Measurements from ENCODE around the gene ELK1.
A peak's percentile ranks its signal among the peaks of the same experiment; 100 is the strongest.
"Not testable (repeated sequence)": the region's sequence is repeated elsewhere in the genome, so short reads cannot be mapped to it uniquely, and the experiment has no call there.

The ELK1 gene, protein sequence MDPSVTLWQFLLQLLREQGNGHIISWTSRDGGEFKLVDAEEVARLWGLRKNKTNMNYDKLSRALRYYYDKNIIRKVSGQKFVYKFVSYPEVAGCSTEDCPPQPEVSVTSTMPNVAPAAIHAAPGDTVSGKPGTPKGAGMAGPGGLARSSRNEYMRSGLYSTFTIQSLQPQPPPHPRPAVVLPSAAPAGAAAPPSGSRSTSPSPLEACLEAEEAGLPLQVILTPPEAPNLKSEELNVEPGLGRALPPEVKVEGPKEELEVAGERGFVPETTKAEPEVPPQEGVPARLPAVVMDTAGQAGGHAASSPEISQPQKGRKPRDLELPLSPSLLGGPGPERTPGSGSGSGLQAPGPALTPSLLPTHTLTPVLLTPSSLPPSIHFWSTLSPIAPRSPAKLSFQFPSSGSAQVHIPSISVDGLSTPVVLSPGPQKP

DNA sequence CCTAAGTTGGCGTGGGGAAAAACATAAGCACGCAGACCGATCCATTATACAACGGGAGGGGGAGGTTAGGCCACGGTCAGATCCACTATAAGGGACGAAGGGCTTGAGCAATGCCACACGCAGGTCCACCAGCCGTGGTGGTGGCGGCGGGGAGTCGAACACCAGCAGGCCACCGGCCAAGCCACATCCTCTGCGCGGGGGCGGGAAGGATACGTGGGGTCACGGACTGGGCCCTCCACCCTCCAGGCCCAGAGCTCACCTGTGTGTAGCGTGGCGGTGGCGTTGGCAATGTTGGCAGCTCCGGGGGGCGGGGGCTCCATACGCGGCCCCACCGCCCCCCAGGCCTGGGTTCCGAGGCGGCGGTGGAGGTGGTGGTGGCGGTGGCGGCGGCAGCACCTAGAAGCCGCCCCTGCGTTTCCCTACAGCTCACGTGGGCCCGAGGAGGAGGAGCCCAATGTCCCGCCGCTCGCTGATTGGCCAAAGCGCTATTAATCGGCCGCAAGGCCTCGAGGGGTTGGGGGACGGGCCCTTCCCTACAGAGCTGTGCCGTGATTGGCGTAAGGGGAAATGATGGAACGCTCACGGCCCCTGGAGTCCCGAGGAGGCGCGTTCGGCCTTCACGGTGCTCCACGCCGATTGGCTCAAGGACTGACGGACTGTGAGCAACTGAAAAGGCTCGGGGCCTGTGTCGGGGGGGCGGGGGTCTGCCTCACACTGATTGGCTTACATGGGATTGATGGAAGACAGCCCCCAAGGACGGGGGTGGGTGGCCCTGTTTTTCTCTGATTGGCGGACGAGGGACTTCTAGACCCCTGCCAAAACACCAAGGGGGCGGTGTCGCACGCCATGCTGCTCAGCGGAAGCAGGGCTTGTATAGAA is at the start of gene ELK1:
TSS of gene ELK1 (minus strand) at position 400 of the 879 bp plus-strand sequence. CDS start 9,122 bp downstream, outside the sequence.
- peak; percentile 91 for DNase-seq

DNA sequence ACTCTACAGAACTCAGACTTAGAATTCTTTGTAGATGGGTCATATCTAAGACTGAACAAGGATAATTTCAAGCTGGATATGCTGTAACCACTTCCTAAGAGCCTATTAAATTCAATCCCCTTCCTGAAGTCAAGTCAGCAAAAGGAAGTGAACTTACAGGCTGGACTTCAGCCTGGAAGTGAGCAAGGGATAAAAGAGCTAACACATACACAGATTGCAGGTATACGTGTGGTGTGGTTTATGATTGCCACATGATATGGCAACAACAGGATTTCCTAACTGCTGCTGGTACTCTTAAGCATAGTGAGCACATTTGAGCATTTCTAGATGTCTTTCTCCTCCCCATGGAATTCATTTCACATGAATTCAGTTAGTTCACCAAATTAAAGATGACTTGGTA is 46.8 kb upstream of the ELK1 start:
- no peak for DNase-seq

DNA sequence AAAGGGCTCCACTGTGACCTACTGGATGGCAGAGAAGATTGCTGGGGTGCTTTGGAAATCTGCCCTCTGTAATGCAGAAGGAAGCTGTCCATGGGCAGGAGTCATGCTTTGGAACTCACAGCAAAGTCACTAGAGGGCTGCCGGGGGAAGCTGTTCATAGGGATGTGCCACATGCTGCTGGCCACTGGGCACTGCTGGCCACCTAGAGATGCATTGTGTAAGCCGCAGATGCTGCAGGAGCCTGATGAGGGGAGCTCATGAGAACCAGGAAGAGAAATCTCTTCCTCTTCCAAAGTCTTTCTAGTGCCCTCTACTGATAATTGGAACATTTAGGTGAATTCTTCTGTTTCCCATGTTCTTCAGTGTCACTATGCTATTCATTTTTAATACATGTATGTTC is 39.8 kb upstream of the ELK1 start:
- no peak for DNase-seq

DNA sequence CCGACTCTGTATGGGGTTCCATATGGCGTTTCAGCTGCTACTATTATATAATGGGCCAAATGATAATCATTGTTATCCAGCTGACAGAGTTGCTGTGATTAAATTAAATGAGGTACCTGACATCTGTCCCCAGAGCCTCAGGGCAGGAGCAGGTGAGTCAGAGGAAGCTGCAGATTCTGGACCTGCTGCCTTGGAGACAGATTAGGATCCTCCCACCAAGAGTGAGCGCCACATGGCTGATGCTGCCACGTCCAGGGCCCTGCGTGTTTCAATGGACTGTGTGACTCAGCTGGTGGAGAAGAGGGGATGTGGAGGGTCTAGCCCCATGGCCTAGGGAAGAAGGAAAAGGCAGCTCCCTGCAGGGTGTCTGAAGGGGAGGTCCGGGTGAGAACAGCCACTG is 36.9 kb upstream of the ELK1 start:
- no peak for DNase-seq

DNA sequence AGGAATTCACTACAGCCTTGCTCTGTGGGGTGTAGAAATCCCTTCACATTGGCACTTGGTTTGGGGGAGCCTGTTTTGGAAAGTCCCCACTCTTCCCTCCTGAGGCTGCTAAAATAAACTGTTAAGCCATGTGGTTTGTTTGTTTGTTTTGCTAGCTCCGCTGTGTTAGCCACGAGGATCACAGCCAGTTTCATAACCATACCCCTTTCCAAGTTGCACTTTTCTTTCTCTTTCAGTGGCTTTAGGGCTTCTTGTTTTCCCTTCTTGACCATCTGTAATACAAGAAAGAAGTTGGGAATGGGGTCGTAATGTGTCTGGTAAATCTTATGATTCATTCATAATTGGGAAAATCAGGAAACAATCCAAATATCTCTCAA is 33.5 kb upstream of the ELK1 start:
- no peak for DNase-seq

DNA sequence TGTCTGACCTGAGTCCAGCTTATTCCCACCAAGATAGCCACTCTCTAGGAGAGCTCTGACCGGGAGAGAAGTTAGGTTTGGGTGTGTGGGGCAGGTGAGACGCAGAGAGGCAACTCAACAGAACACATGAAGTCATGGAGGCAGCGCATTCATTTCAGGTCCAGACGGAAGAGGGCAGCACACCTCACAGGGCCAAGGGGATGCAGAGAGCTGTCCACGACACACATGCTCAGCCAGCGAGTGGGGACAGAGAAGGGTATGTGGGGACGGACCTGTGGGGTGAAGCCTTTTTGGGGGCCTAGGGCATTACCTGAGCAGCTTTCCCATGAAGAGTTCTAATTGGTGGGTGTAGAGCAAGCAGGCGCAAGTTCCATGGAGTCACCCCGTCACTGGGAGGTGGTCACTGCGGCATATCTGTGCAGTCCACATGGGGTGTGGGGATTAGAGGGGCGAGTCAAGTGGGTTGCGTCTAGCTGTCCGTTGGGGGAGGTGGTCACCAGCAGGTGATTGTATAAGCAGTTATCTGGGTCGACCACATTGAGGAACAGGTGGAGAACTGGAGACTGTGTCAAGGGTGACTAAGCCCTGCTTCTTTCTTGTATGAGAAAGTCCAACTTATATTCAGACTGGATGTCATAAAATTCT is 32.9 kb upstream of the ELK1 start:
- DNase-seq = no peak

DNA sequence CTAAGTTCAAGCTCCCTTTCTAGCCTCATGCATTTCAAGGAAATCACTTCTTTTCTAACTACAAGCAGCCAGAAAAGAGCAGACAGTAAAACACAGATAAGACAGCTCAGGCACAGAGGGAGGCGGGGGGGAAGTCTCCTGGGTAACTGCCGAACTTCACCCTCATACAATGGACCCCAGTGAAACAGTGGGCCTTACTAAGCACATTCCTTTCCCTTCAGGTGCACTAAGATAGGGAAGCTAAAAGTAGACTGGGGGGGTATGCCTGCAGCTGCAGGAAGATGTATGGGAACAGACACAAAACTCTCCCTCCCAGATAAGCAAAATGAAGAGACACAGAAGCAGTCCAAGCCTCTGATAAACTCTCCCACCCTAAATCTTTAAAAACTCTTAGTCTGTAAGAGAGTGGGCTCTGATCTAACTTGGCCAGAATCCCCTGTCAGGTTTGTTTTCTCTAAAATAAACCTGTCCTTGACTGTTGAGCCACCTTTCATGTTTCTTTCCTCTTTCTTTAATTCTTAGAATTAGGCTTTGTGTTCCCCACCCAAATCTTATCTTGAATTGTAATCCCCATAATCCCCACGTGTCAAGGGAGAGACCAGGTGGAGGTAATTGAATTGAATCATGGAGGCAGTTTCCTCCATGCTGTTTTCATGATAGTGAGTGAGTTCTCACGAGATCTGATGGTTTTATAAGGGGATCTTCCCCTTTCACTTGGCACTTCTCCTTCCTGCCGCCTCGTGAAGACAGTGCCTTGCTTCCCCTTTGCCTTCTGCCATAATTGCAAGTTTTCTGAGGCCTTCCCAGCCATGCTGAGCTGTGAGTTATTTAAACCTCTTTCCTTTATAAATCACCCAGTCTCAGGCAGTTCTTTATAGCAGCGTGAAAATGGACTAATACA is 25.8 kb upstream of the ELK1 start:
- DNase-seq = not testable (repeated sequence)

DNA sequence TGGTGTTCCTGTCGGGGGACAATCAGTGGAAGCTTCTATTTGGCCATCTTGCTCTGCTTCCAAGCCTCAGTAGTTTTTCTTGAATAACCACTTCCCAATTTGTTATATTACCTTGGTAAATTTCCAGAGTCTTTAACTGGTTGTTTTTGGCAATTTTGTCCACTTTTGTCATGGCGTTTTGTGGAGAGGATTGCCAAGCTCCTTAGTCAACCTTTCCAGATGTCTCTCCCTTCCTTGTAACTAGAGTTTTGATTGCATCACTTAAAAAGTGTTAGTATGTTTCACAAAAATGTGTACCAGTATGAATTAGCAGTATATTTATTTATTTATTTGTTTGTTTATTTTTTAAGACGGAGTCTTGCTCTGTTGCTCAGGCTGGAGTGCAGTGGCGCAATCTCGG is 24.4 kb upstream of the ELK1 start:
- no peak for DNase-seq

DNA sequence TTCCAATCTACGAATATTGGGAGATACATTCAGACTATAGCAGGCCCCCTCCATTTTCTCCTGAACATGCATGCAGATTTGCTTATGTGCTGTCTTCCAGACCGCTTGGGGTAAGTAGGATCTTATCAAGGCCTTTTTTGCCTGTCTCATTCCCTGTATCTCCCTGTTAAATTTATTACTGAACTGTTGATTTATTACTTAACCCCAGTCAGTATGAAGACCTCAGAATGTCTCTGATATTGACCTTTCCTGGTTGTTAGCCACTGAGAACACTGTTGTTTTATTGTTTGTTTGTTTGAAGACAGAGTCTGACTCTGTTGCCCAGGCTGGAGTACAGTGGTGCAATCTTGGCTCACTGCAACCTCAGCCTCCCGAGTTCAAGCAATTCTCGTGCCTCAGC is 15.4 kb upstream of the ELK1 start:
- DNase-seq = not testable (repeated sequence)

DNA sequence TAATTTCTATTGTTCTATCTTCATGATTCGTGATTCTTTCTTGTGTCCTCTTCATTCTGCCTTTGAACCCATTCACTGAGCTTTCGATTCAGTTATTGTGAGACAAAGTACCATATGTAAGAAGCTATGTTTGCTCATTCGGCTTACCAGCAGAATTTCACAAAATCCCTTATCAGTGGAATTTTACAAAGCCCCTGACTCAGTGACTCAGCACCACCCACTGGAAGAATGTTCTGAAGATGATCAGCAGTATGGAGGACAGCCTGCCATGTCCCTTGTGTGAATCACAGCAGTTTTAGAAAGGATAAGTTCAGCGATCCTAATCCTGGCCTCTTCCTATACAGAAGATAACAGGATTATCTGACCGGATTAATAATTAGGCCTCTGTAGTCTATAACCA is 14.4 kb upstream of the ELK1 start:
- no peak for DNase-seq

DNA sequence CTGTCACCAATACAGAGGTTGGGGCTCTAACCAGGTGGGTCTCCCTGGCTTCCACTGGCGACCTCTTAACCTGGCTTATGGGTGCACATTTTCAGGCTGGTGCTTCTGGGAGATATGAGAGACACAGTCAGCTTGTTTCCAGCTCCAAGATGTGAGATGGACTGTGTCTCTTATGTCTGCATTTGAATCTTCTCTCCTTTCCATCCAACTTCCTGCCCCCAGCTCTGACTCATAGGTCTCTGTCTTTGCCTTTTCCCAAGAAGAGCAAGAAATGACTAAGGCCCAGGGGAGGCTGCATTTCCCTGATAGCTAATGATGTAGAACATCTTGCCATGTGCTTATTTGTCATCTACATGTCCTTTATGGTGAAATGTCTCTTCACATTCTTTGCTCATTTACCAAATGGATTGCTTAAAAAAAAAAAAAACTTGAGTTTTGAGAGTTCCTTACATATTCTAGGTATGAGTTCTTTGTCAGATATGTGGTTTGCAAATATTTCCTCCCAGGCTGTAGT is 11.8 kb upstream of the ELK1 start:
- DNase-seq = peak; percentile 73

DNA sequence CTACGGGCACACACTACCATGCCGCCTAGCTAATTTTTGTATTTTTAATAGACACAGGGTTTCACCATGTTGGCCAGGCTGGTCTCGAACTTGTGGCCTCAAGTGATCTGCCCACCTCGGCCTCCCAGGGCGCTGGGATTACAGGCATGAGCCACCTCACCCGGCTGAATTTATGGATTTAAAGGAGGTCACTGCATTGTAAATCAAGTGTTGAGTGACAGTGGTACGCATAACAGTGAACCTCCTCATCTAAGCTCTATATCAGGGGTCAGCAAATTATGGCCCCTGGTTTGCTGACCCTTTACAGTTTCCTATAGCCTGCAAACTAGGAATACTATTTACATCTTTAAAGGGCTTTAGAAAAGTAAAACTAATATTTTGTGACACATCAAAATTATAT is 11.2 kb upstream of the ELK1 start:
- DNase-seq = no peak

DNA sequence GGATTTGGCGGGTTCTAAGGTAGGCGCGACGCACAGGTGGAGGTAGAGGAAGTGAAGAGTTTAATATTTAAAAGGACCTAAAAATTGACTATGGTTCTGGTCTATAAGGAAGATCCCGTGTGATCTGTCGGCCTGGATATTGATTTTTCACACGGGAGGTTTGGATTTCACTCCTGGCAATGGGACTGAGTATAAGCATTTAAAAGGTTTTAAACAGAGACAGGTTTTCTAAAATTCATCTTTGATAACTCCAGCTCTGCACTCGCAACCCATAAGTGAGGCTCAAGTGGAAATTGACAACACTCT is 9.0 kb upstream of the ELK1 start:
- DNase-seq = no peak

DNA sequence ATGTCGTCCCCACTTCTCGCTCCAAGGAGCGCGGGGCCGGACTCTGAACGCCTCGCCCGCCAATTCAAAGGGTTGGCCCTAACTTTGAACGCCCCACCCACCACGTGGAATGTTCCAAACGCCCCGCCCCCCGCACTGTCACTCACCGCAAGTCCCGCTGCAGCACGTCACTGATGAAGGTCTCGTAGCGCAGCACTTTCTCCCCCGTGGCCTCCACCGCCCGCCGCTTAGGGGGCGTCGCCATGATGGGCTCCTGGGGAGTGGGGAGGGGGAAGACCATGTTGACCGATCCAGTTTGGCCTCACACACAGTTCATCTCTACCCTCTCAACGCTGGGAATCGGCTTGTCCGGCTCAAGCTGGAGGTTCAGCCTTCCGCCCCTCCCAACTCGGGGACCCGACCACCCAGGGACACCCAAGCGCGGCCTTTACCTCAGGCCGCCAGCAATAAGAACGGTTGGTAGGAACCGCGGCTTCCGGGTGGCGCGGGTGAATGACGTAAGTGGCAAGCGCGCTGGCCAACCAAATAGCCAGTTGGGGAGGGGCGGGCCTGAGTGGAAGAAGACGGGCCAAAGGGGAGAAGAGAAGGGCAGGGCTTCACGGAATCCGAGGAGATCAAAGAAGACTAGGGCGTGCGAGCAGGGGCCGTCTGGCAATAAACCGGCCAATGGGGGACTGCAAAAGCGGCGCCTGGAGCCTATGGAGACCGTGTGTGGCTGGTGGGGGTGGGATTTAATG is 8.5 kb upstream of the ELK1 start, which contains the start of gene UXT:
TSS of gene UXT (minus strand) at position 497 of the 737 bp plus-strand sequence. CDS start at position 244, 253 bp downstream.
- DNase-seq = peak; percentile 94

DNA sequence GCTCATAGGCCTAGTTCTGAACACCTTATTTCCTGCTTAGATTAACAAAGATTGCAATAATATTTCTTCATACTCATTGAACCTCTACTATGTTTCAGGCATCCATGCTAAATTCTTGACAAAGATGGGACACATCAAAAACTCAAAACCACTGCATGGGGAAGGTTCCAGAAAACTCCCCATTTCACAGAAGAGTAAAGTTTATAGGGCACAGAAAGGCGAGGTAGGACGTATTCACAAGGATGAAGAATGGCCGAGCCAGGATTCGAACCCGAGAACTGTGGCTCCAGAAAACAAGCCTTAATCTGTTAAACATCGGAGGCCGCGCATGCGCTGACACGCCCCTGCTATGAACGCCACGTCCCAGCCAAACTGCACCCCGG is 7.9 kb upstream of the ELK1 start:
- no peak for DNase-seq

DNA sequence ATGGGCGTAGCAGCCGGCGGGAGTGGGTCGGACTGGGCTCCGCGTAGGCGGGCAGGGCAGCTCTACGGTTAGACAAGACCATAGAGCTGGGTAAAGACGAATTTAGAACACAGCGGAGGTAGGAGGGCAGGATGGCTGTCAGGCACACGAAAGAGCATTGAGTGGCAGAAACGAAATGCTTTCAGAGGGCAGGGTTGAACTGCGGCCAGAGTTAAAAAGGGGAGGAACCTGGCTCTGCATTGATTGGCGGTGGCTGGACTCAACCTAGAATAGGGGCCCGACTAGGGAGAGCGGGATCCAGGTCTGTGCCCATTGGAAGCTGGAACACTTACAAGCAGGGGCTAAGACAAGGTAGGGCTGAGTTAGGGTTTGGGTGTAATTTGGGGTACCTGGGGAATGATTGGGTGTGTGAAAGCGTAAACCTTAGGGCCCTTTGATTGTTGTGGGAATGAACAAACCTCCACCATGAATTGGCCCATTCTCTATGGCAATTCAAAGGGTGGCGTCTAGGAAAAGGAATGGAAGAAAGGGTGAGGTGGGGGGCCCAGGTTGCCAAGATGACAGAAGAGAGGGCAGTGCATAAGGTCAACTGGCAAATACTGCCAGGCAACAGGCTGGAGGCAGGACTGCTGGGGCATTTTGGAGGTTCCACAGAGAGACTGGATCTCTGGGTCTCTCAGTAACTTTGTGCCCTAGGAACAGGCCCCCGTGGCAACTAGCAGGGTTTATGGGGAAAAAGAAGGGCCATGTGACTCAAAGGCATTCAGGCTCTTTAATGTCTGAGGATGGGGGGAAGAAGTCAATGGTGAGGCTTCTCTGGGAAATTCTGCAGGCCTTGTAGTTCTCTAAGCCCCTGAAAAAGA is 911 bp upstream of the ELK1 start:
- no peak for DNase-seq

DNA sequence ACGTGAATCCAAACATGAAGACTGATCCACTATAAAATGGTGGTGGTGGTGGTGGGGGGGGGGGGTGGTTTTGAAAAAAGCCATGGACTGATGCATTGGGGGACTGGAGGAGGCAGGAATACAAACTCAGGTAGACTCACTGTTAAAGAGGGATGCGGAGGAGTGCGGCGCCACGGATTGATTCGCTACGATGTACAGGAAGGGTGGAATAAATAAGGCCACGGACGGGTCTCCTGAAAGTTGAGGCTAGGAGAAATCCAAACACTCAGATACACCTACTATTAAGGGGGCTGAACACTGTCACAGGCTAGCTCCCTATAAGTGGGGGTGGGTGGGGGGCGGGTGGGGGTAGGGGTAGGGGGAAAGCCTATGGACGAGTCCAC is 591 bp downstream of the ELK1 start:
- DNase-seq = no peak

DNA sequence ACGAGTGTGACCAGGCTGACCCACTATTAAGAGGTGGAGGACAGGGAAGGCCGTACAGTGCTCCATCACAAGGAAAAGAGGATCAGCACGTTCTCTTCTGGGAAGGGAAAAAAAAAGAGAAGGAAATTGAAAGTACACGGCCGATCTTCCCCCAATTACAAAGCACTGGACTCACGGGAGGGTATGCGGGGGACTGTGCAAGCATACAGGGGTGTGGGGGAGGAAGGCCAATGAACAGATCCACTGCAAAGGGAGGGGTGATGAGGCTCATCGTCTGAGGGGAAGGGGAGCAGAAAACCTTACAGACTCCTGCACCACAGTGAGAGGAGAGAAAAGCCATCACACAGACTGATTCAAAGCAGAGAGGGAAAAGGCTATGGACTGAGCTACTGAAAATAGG is 1.1 kb downstream of the ELK1 start:
- no peak for DNase-seq

DNA sequence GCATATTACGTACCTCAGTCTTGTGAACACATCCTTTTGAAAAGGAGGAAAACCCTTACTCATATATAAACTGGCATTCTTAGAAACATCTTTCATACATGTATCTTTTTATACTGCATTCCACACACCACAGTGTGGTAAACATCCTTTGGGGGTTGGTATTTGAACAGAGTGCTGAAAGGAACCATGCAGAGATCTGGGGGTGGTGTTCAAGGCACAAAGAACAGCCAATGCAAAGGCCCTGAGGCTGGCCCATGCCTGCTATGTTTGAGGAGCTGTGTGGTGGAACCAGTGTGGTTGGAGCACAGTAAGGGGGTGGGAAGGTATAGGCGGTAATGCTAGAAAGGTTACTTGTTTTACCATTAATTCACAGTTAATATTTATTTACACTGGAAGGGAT is 2.0 kb downstream of the ELK1 start:
- DNase-seq = no peak

DNA sequence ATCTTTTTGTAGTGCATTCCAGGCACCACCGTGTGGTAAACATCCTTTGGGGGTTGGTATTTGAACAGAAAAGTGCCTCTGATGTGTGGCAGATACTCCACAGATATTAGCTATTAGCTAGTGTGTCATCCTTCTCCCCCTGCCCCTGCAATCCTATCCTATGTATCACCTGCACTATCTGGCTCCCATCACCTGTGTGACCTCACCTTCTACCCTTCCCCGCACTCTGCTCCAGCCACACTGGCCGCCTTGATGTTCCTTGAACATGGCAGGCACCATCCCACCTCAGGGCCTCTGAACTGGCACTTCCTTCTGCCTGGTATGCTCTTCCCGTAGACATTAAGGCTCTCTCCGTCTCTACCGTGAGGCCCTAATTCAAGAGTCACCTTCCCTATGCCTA is 3.7 kb downstream of the ELK1 start:
- DNase-seq = no peak

DNA sequence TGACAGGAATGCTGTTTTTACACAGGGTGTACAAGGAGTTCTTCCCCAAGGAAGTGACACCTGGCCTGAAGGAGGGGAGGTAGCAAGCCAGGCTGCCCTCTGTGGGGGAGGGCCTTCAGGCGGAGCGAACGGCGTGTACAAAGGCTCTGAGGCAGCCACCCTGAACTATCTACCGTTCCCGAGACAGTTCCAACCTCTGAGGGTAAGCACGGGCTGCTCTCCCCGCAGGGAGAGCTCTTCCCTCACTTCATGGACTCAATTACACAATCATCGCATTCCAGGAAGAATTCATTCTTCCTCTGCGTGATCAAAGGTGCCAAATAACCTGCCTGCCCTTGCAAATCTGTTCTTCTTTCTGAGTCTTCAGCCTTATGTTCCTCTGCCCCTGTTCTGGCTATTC is 4.8 kb downstream of the ELK1 start:
- DNase-seq = no peak
